Measurements from ENCODE around the gene NTM. TPM values are rescaled to one million over a fixed set of nuclear protein-coding genes. Genes with fewer than 3 reads are reported as not detected.

The NTM gene
- total RNA-seq, 1 donor from 2014 or later, result 92.1 TPM

- no peak overlapping the region for H3K4me3 Mint-ChIP-seq (ENCODE audit: unreplicated experiment)
Measured at GRCh38 chr11:131663405-131664200, 293.2 kb downstream of the NTM start.

GRCh38 chr11:131664293-131664692 lies 293.9 kb downstream of the NTM start:
- no peak overlapping the region for H3K4me3 Mint-ChIP-seq (ENCODE audit: unreplicated experiment)
- no peak for DNase-seq (ENCODE audit: low spot score)
- H3K27me3 Mint-ChIP-seq (ENCODE audit: low read depth), result peaks cover 18% of the 10 kb centered on the region
- H3K27ac Mint-ChIP-seq (ENCODE audit: unreplicated experiment), result no peak overlapping the region
- TF ChIP-seq CTCF (IDR thresholded peaks at IDR 0.05), result no peak
- peaks cover 5% of the 10 kb centered on the region for H3K4me1 Mint-ChIP-seq (ENCODE audit: low read depth)
- no peaks in the 10 kb centered on the region for H3K36me3 Mint-ChIP-seq (ENCODE audit: low read depth)
- no peaks in the 10 kb centered on the region for H3K9me3 Mint-ChIP-seq (ENCODE audit: low read depth)

More at GRCh38 chr11:131663405-131664200, 293.2 kb downstream of the NTM start:
- Mint-ChIP-seq H3K36me3 (ENCODE audit: low read depth) (no peaks in the 10 kb centered on the region), H3K9me3 (ENCODE audit: low read depth) (no peaks in the 10 kb centered on the region), H3K27ac (ENCODE audit: unreplicated experiment) (no peak overlapping the region), H3K27me3 (ENCODE audit: low read depth) (peaks cover 18% of the 10 kb centered on the region), H3K4me1 (ENCODE audit: low read depth) (no peaks in the 10 kb centered on the region)
- DNase-seq (ENCODE audit: low spot score), result no peak
- TF ChIP-seq CTCF (IDR thresholded peaks at IDR 0.05), result no peak

- no peak overlapping the region for H3K27ac Mint-ChIP-seq (ENCODE audit: unreplicated experiment)
- H3K4me3 Mint-ChIP-seq (ENCODE audit: unreplicated experiment), result no peak overlapping the region
- DNase-seq (ENCODE audit: low spot score), result no peak
- no peak for TF ChIP-seq CTCF (IDR thresholded peaks at IDR 0.05)
- H3K9me3 Mint-ChIP-seq (ENCODE audit: low read depth), result no peaks in the 10 kb centered on the region
- no peaks in the 10 kb centered on the region for H3K36me3 Mint-ChIP-seq (ENCODE audit: low read depth)
- H3K27me3 Mint-ChIP-seq (ENCODE audit: low read depth), result peaks cover 17% of the 10 kb centered on the region
- H3K4me1 Mint-ChIP-seq (ENCODE audit: low read depth), result peaks cover 5% of the 10 kb centered on the region
Measured at GRCh38 chr11:131664816-131665215, 294.4 kb downstream of the NTM start.

GRCh38 chr11:131665344-131665968 lies 295.0 kb downstream of the NTM start:
- peaks cover 5% of the 10 kb centered on the region for H3K4me1 Mint-ChIP-seq (ENCODE audit: low read depth)
- H3K36me3 Mint-ChIP-seq (ENCODE audit: low read depth), result no peaks in the 10 kb centered on the region
- H3K27ac Mint-ChIP-seq (ENCODE audit: unreplicated experiment), result no peak overlapping the region
- H3K27me3 Mint-ChIP-seq (ENCODE audit: low read depth), result peaks cover 16% of the 10 kb centered on the region
- DNase-seq (ENCODE audit: low spot score), result no peak
- H3K9me3 Mint-ChIP-seq (ENCODE audit: low read depth), result no peaks in the 10 kb centered on the region
- no peak overlapping the region for H3K4me3 Mint-ChIP-seq (ENCODE audit: unreplicated experiment)
- no peak for TF ChIP-seq CTCF (IDR thresholded peaks at IDR 0.05)

GRCh38 chr11:131666006-131666405 lies 295.6 kb downstream of the NTM start:
- no peak overlapping the region for H3K27ac Mint-ChIP-seq (ENCODE audit: unreplicated experiment)
- H3K4me3 Mint-ChIP-seq (ENCODE audit: unreplicated experiment), result no peak overlapping the region
- no peak for DNase-seq (ENCODE audit: low spot score)
- peaks cover 5% of the 10 kb centered on the region for H3K4me1 Mint-ChIP-seq (ENCODE audit: low read depth)
- no peaks in the 10 kb centered on the region for H3K36me3 Mint-ChIP-seq (ENCODE audit: low read depth)
- TF ChIP-seq CTCF (IDR thresholded peaks at IDR 0.05), result no peak
- H3K9me3 Mint-ChIP-seq (ENCODE audit: low read depth), result no peaks in the 10 kb centered on the region
- peaks cover 12% of the 10 kb centered on the region for H3K27me3 Mint-ChIP-seq (ENCODE audit: low read depth)
